ENCODE results near the gene TMX4. TPM values are rescaled to one million over a fixed set of nuclear protein-coding genes. Genes with fewer than 3 reads are reported as not detected.

The TMX4 gene
- total and polyA plus RNA-seq, 2 experiments from 2014 or later, result 2.5 to 7.5 TPM

- TF ChIP-seq REST (IDR thresholded peaks at IDR 0.05; ENCODE audit: unreplicated experiment), result no peak
- no peak for TF ChIP-seq NANOG (IDR thresholded peaks at IDR 0.05; ENCODE audit: borderline replicate concordance)
- no peak for TF ChIP-seq EZH2phosphoT487 (IDR thresholded peaks at IDR 0.05; ENCODE audit: unreplicated experiment)
- TF ChIP-seq ZNF462 (CRISPR knock-in tag; IDR thresholded peaks at IDR 0.05), result no peak
- TF ChIP-seq EZH2 (IDR thresholded peaks at IDR 0.05; ENCODE audit: low read depth, unreplicated experiment), result no peak
- TF ChIP-seq POLR2AphosphoS5 (IDR thresholded peaks at IDR 0.05; ENCODE audit: low read depth), result no peak
Measured at GRCh38 chr20:8018958-8019245, 659 bp downstream of the TMX4 start (continued).

GRCh38 chr20:8012724-8013123 lies 6.8 kb downstream of the TMX4 start:
- no peak overlapping the region for H3K4me2 ChIP-seq
- H3K36me3 ChIP-seq (ENCODE audit: insufficient read depth), result no peaks in the 10 kb centered on the region
- no peak overlapping the region for H3K27ac ChIP-seq (ENCODE audit: low read depth)
- H3K27me3 ChIP-seq (ENCODE audit: insufficient read depth), result no peaks in the 10 kb centered on the region
- no peak for ATAC-seq
- Mint-ChIP-seq H3K4me3 (no peak overlapping the region), H3K27me3 (ENCODE audit: insufficient read depth, low read depth, poor library complexity) (no peaks in the 10 kb centered on the region), H3K27ac (no peak overlapping the region), H3K4me1 (peaks cover 13% of the 10 kb centered on the region; the same call in 2 of the 3 replicates), H3K36me3 (ENCODE audit: low read depth) (no peaks in the 10 kb centered on the region), H3K9me3 (no peaks in the 10 kb centered on the region)
- no peak overlapping the region for H3K4me3 ChIP-seq
- H2AFZ ChIP-seq, result no peak overlapping the region
- no peak for DNase-seq (ENCODE audit: low spot score)
- H3F3A ChIP-seq (replicated peaks; ENCODE audit: low read depth), result no peaks in the 10 kb centered on the region
- peaks cover 10% of the 10 kb centered on the region for H3K4me1 ChIP-seq (ENCODE audit: insufficient read depth)
- no peaks in the 10 kb centered on the region; the same call in 1 of the 2 replicates for H3K9me2 ChIP-seq (ENCODE audit: insufficient read depth)
- no peaks in the 10 kb centered on the region for H3K79me2 ChIP-seq (replicated peaks; ENCODE audit: insufficient read depth)
- peaks cover 4% of the 10 kb centered on the region; the same call in 1 of the 2 replicates for H4K20me1 ChIP-seq (replicated peaks; ENCODE audit: insufficient read depth)
- TF ChIP-seq CREB1 (CRISPR knock-in tag; IDR thresholded peaks at IDR 0.05; ENCODE audit: low read depth) (no peak), JUNB (IDR thresholded peaks at IDR 0.05; ENCODE audit: unreplicated experiment) (no peak), EZH2phosphoT487 (IDR thresholded peaks at IDR 0.05; ENCODE audit: unreplicated experiment) (no peak), REST (IDR thresholded peaks at IDR 0.05; ENCODE audit: unreplicated experiment) (no peak)

All from GM23338 (cell line).